ENCODE data around the gene DMAC2.
"Not testable (repeated sequence)": the region's sequence is repeated elsewhere in the genome, so short reads cannot be mapped to it uniquely, and the experiment has no call there.

The DMAC2 gene

GRCh38 chr19:41442473-41443355, 3.0 kb upstream of the DMAC2 start, which contains the start of gene ERICH4:
ERICH4 (plus strand) TSS chr19:41443156; CDS start chr19:41443170, 14 bp downstream.
- DNase-seq: no peak

DNA sequence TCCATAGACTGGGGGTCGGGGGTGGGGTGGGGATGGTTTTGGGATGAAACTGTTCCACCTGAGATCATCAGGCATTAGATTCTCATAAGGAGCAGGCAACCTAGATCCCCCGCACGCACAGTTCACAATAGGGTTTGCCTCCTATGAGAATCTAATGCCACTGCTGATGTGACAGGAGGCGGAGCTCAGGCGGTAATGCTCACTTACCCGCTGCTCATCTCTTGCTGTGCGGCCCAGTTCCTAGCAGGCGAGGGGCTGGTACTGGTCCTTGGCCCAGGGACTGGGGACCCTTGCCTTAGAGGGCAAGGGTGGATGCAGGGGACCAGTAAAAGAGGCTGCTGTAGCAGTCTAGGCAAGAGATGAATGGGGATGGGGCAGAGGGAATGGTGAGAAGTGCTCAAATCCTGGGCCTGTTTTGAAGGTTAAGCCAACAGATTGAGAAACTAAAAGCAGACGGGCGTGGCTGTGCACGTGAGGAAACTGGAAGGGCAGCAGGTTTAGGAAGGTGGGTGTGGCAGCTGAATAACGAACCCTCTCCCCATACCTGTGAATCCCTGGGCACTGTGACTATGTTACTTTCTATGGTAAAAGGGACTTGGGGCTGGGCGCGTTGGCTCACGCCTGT, 1.7 kb upstream of the DMAC2 start:
- DNase-seq: no peak

DNA sequence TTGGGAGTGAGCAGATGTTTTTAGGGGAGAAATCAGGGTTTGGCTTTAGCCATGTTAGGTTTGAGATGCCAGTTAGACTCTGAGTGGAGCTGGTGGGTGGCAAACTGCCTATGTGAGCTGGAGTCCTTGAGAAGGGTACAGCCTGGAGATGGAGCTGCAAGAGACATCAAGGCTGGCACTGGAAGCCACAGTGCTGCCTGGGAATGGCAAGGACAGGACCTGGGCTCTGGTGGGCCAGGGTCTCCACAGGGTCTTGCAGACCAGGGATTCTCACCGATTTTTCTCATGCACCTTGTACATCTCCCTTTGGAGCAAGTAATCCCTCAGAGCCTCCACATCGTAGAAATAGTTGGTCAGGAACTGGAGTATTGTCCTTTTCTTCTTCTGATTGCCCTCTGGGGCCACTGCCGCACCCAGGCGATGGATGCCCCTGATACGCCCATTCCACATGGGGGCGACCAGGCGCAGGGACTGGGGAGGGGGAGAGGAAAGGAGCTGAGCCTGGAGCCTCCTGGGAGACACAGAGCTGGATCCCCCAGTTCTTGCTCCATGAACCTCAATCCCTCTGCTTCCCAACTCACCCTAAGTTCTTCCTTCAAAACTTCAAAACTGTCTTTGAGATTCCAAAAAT, 1.7 kb downstream of the DMAC2 start:
- no peak for DNase-seq

GRCh38 chr19:41436674-41436951, 3.1 kb downstream of the DMAC2 start:
- DNase-seq: no peak

- no peak for DNase-seq
Observed at GRCh38 chr19:41435936-41436673, 3.6 kb downstream of the DMAC2 start.

- not testable (repeated sequence) for DNase-seq
Observed at GRCh38 chr19:41435376-41435775, 4.3 kb downstream of the DMAC2 start.

GRCh38 chr19:41434450-41434849, 5.3 kb downstream of the DMAC2 start:
- DNase-seq: no peak

GRCh38 chr19:41433171-41433570, 6.5 kb downstream of the DMAC2 start:
- no peak for DNase-seq

DNA sequence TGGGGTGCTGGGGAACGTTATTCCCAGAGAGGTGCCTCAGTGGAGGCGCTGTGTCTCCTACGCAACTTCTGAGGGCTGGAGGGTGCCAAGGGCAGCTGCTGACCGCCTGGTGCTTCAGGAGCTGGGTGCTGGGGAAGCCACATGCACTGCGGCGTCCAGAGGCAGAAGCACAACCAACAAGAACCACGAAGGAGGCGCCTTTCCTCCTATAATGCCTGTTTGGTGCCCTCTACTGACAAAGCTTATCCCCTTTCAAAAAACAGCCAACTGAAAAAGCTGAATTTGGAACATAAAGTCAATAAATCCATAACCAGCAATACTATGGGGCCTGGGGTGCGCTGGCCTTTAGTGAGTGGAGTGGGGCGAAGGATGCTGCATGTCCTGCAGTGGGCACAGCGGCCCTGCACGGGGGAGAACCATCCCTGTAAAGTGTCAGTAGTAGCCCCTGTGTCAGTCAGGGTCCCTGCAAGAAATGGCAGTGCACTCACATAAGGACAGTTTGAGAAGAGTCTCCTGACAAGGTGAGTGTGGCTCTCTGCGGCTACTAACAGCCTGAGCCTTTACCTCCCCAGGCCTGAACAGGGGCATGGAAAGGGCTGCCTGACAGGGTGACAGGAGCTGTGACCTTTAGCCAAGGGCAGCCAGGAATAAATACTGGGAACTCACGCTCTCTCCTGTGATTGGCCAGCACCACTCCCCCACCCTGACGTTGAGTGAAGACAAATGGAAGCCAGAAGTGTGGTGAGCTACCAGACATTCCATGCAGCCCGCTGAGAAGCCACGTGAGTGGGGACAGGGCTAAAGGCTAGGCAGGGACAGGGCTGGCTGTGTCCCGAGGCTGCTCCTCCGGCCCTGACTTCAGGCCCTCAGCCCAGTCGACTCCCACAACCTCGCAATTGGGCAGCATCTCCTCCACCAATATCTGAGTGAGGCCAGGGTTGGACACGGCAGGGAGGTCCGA, 8.0 kb downstream of the DMAC2 start:
- DNase-seq: peak; percentile 21 to 40

DNA sequence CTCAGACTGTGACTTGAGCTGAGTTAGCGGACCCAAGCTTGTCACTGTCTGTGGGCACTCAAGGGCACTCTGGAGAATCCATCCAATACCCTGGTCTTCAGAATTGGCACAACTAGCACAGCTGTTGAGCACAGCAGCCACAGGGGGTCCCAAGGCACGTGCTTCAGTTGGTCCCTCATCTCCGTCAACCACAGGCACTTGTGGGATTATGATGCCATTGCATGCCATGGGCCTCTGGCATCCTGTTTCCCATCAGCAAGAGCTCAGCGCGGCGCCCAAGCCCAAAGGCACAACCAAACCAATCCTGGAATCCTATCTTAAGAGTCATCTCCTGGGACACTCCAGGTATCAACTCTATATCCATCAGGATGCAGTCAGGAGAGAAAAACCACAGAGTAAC, 8.8 kb downstream of the DMAC2 start:
- DNase-seq: no peak

DNA sequence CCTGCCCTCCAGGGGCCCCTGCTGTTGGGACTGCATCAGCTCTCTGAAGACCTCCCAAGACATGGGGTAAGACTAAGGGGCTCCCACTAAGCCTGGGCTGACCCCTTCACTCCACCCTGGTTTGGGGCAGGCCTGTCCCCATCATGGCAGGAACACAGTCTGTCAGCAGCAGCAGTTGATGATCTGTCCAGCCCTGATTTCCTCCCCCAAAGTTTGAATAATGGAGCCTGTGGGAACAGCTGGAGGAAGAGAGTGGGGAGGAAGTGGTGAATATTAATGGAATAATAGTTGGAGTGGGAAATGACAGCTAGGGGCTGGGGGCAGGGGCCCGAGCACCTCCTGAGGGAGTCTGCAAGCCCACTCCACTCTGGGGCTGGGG, 11.2 kb downstream of the DMAC2 start:
- DNase-seq: no peak

DNA sequence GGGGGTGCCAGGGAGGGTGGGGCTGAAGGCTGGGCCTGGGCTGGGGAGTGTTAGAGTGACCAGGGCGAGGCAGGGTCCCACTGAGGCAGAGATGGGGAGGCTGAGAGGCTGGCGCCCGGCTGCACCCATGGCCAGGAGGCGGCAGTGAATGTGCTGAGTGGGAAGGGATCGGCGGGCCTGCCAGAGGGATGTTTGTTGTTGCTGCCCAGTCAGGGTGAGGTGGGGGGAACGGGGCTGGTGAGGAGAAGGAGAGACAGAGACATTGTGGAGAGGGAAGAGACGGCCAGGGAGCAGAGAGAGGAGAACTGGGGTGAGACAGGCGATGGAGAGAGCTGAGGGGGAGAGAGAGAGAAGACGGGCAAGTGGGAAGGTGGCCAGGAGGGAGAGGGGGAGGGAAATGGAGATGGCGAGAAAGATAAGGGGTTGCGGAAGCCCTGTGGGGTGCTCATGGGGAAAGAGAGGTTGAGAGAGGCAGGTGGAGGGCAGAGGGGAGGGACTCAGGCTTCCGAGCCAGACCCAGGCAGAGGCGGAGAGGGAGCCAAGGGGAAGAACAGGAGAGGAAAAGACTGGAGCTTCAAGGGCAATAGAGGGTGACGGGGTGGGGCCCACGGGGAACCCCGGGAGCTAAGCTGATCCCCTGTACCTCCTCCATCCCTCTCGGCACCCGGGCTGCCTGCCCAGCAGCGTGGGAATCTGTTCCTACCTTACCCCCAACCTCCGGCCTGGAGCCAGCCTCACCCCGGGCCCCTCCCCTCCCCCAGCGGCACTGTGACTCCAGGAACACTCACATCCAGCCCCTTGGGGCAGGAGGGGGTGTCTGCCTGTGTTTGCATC, 11.8 kb downstream of the DMAC2 start:
- DNase-seq: peak; percentile 21 to 41

DNA sequence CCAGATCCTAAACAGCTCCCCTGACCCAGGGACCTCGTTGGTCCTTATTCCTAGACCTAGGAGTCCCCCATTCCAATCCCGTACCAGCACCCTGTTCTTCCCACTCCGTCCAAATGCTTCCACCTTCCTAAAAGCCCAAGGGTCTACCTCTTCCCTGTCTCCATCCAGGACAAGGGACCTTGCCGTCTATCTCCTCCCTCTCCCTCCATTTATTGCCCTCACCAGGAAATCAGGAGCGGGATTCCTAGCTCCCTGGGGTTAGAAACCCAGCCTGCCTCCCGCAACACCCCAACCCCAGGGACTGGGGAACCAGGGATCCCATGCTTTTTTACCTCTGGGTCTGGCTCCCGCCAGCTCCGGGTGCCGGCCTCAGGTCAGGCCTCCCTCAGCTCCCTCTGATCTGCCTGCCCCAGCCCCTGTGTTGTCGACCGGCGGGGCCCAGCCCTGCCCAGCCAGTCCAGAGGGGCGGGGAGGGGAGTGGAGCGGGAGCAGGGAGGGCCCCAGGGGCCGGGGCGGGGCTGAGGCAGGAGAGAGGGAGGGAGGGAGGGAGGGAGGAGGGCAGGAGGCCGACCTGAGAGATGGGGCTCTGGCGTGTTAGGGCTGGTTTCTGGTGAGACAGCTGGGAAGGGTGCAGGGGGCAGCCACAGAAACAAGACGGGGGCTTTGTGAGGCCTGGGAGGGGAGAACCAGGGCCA, 12.6 kb downstream of the DMAC2 start, which contains the start of gene B3GNT8:
B3GNT8 (minus strand) TSS at position 423 of the 695 bp plus-strand sequence. CDS start 596 bp downstream, outside the sequence.
- peak; percentile 72 to 88 for DNase-seq

DNA sequence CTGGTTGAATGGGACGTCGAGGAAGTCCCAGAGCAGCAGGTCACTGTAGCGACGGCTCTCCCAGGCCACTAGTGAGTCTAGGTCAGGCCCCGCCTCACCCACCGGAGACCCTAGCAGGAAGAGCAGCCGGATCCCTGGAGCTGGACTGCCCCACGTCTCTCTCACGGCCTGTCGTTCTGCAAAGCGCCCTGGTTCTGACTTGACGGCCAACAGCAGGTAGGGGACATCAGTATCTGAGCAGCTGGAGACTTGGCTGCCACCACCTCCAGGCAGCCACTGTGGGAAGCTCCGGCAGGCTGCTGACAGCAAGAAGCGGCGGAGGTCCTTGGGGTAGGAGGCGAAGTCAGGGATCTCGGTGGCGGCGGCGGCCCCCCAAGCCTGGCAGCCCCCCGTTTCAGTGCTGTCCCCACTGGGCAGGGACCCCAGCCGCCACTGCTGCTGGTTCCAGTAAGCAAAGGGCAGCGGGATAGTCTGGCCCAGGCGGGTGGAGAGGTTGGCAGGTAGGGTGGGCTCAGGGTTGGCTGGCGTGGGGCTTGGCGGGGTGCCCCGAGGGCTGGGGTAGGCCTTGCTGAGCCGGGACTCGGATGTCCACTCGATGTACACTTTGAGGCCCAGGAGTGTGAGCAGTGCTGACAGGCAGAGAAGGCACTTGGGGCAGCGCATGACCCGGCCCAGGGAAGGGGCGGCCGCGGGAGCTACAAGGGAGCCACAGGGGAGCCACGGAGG, 13.4 kb downstream of the DMAC2 start:
- no peak for DNase-seq

DNA sequence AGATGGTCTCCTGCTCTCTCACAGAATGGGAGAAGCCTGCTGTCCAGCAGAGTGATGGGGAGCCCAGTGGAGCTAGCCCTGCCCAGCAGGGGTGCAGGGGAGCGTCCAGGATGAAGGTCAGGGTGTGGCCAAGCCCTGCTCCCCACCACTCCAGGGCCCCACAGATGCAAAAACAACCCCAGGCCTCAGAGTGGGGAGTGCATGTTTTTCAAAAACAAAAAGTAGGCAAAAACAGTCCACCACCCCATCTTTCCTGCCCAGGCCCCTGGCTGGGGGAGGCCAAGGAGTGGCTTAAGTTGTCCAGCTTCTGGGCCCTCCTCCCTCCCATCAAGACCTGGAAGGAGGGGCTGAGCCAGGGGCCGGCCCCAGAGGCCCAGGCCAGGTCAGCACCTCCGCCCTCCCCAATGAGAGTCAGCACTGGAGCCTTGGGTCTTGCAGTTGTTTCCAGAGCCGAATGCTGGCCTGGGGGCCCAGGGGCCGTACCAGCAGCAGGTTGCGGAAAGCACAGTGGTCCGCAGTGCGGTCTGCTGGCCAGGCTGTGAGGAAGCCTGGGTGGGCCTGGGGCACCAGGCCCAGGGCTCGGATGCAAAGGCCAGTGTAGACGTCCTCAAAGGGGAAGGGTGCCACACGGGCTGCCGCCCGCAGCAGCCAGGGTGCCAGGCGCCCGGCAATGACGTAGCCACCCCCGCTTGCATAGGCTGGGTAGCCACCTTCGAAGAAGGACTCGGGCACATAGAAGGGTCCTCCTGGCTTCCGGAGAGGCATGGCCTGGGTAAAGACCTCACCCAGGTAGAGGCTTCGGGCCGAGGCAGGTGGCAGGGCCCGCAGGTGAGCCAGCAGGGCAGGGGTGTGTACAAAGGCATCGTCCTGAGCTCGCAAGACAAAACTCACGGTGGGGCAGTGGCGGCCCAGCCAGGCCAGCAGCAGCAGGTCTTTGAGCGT, 14.3 kb downstream of the DMAC2 start:
- no peak for DNase-seq

DNA sequence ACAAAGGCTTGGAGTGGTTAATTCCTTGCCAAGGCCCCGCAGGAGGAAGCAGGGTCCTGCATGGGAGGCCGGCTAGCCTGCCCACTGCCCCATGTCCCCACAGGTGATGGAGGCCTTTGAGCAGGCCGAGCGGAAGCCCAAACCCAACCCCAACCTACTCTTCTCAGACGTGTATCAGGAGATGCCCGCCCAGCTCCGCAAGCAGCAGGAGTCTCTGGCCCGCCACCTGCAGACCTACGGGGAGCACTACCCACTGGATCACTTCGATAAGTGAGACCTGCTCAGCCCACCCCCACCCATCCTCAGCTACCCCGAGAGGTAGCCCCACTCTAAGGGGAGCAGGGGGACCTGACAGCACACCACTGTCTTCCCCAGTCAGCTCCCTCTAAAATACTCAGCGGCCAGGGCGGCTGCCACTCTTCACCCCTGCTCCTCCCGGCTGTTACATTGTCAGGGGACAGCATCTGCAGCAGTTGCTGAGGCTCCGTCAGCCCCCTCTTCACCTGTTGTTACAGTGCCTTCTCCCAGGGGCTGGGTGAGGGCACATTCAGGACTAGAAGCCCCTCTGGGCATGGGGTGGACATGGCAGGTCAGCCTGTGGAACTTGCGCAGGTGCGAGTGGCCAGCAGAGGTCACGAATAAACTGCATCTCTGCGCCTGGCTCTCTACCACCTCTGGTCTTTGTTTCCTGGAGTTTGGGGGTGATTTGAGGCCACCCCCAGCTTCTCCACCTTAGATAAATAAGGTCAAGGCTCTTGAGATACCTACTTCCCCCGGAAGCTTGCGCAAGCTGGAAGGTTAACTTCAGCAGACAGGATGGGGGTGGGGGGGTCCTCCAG, 15.2 kb downstream of the DMAC2 start:
- DNase-seq: no peak

DNA sequence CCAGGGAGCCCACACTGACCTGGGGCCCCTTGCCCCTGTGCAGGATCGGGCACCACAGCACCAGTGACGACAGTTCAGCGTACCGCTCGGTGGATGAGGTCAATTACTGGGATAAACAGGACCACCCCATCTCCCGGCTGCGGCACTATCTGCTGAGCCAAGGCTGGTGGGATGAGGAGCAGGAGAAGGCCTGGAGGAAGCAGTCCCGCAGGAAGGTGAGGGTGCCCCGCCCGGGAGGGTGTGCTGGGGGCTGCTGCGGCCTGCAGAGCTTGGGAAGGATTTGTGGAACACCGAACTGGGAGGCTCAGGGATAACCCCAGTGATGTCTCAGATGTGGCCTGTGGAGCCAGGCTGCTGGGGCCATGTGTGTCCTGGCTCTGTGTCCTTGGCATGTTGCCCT, 16.8 kb downstream of the DMAC2 start:
- no peak for DNase-seq

- no peak for DNase-seq
Observed at GRCh38 chr19:41422456-41422855, 17.3 kb downstream of the DMAC2 start.
